NOMO-1 treated with DMSO at 0.1 percent for 48 hours (cell line): ENCODE measurements around the gene IGF2BP1.
"Not testable (repeated sequence)": the region's sequence is repeated elsewhere in the genome, so short reads cannot be mapped to it uniquely, and the experiment has no call there.

Experiments used
- DNase-seq: peaks from one replicate; lab custom pipeline; 2025; ENCODE audit not compliant: unreplicated experiment; lab: John Stamatoyannopoulos, UW

IGF2BP1 gene

GRCh38 chr17:49018116-49018612 lies 21.0 kb downstream of the IGF2BP1 start:
- DNase-seq = no peak

GRCh38 chr17:49018748-49019147 lies 21.6 kb downstream of the IGF2BP1 start:
- DNase-seq = no peak

- no peak for DNase-seq
Measured at GRCh38 chr17:49020609-49021008, 23.4 kb downstream of the IGF2BP1 start.

GRCh38 chr17:49021095-49021767 lies 24.0 kb downstream of the IGF2BP1 start:
- DNase-seq = no peak

GRCh38 chr17:49021768-49022103 lies 24.6 kb downstream of the IGF2BP1 start:
- DNase-seq = no peak

- DNase-seq = no peak
Measured at GRCh38 chr17:49022391-49022941, 25.3 kb downstream of the IGF2BP1 start.

- no peak for DNase-seq
Measured at GRCh38 chr17:49024523-49024922, 27.3 kb downstream of the IGF2BP1 start.

GRCh38 chr17:49026447-49026846 lies 29.3 kb downstream of the IGF2BP1 start:
- not testable (repeated sequence) for DNase-seq

- DNase-seq = no peak
Measured at GRCh38 chr17:49028271-49028670, 31.1 kb downstream of the IGF2BP1 start.

GRCh38 chr17:49029801-49030200 lies 32.6 kb downstream of the IGF2BP1 start:
- DNase-seq = no peak

- peak; percentile 62 for DNase-seq
Measured at GRCh38 chr17:49031965-49032928, 35.1 kb downstream of the IGF2BP1 start.

GRCh38 chr17:49035470-49036269 lies 38.5 kb downstream of the IGF2BP1 start:
- DNase-seq = no peak

- DNase-seq = no peak
Measured at GRCh38 chr17:49036270-49036626, 39.1 kb downstream of the IGF2BP1 start.

- DNase-seq = no peak
Measured at GRCh38 chr17:49038138-49038537, 41.0 kb downstream of the IGF2BP1 start.

GRCh38 chr17:49038544-49038943 lies 41.4 kb downstream of the IGF2BP1 start:
- no peak for DNase-seq

GRCh38 chr17:49039518-49039917 lies 42.3 kb downstream of the IGF2BP1 start:
- DNase-seq = not testable (repeated sequence)

- no peak for DNase-seq
Measured at GRCh38 chr17:49041527-49041926, 44.3 kb downstream of the IGF2BP1 start.

GRCh38 chr17:49045376-49045775 lies 48.2 kb downstream of the IGF2BP1 start:
- DNase-seq = no peak

GRCh38 chr17:49046912-49047311 lies 49.7 kb downstream of the IGF2BP1 start:
- no peak for DNase-seq

GRCh38 chr17:49049265-49049664 lies 52.1 kb downstream of the IGF2BP1 start:
- DNase-seq = no peak

GRCh38 chr17:49050611-49051010 lies 53.4 kb downstream of the IGF2BP1 start:
- no peak for DNase-seq
